ENCODE results near the gene RASSF9. TPM values are rescaled to one million over a fixed set of nuclear protein-coding genes. Genes with fewer than 3 reads are reported as not detected.

RASSF9 gene
- total RNA-seq, 1 donor from 2014 or later: 0.68 TPM

- Histone ChIP-seq H3K9ac (ENCODE audit: low read length) (no peak overlapping the region), H3K4me2 (ENCODE audit: low read length) (peak overlapping the region; percentile 46), H3K9me3 (ENCODE audit: insufficient read depth, low read depth, low read length) (no peaks in the 10 kb centered on the region), H4K20me1 (ENCODE audit: insufficient read depth, low read length) (no peaks in the 10 kb centered on the region), H3K36me3 (ENCODE audit: insufficient read depth, low read length) (no peaks in the 10 kb centered on the region), H3K79me2 (ENCODE audit: insufficient read depth, low read length) (peaks cover 6% of the 10 kb centered on the region), H3K4me1 (ENCODE audit: insufficient read depth, low read length) (peaks cover 19% of the 10 kb centered on the region), H3K4me3 (ENCODE audit: insufficient read depth, low read depth, low read length) (no peak overlapping the region), H2AFZ (ENCODE audit: low read depth, low read length) (no peak overlapping the region), H3K27ac (ENCODE audit: low read depth, low read length) (peak overlapping the region; percentile 53), H3K27me3 (ENCODE audit: insufficient read depth, low read length) (no peaks in the 10 kb centered on the region)
- FAIRE-seq (peak; percentile 99), DNase-seq (ENCODE audit: low read depth) (peak; percentile 89)
- Mint-ChIP-seq H3K27ac (ENCODE audit: unreplicated experiment) (peak overlapping the region; percentile 43), H3K4me1 (ENCODE audit: low read depth, unreplicated experiment) (peaks cover 26% of the 10 kb centered on the region), H3K9me3 (ENCODE audit: unreplicated experiment) (no peaks in the 10 kb centered on the region), H3K36me3 (ENCODE audit: low read depth, unreplicated experiment) (no peaks in the 10 kb centered on the region), H3K4me3 (ENCODE audit: unreplicated experiment) (no peak overlapping the region), H3K27me3 (ENCODE audit: low read depth, unreplicated experiment) (no peaks in the 10 kb centered on the region)
- TF ChIP-seq, protein P1, sequence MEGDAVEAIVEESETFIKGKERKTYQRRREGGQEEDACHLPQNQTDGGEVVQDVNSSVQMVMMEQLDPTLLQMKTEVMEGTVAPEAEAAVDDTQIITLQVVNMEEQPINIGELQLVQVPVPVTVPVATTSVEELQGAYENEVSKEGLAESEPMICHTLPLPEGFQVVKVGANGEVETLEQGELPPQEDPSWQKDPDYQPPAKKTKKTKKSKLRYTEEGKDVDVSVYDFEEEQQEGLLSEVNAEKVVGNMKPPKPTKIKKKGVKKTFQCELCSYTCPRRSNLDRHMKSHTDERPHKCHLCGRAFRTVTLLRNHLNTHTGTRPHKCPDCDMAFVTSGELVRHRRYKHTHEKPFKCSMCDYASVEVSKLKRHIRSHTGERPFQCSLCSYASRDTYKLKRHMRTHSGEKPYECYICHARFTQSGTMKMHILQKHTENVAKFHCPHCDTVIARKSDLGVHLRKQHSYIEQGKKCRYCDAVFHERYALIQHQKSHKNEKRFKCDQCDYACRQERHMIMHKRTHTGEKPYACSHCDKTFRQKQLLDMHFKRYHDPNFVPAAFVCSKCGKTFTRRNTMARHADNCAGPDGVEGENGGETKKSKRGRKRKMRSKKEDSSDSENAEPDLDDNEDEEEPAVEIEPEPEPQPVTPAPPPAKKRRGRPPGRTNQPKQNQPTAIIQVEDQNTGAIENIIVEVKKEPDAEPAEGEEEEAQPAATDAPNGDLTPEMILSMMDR (IDR thresholded peaks at IDR 0.05; ENCODE audit: insufficient read depth, low read depth, low read length): no peak
- TF ChIP-seq EZH2 (IDR thresholded peaks at IDR 0.05; ENCODE audit: insufficient read depth, low read length): no peak
These were observed 12.6 kb downstream of the RASSF9 start for GRCh38 chr12:85823436-85824180.

DNA sequence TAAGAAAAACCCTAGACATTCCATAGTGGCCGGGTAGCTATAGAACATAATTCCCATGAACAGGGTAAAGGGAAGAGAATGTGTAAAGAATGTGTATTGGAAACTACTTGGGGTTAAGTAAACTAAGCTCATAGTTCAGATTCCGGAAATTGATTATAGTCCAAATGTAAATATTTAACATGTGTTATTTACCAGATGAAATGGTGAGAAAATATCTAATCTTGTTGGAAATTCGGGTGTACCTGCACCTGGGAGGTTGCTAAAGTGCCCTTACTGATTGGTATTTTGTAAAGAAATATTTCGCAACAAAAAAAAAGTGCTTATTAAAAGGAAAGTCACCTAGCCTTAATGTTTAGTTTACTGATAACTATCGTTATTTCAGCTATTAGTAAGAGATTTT lies 14.4 kb downstream of the RASSF9 start:
- H3K27me3 Mint-ChIP-seq (ENCODE audit: low read depth, unreplicated experiment): no peaks in the 10 kb centered on the region
- H3K4me1 ChIP-seq (ENCODE audit: insufficient read depth, low read length): peaks cover 19% of the 10 kb centered on the region
- peaks cover 22% of the 10 kb centered on the region for H3K4me1 Mint-ChIP-seq (ENCODE audit: low read depth, unreplicated experiment)
- no peaks in the 10 kb centered on the region for H3K79me2 ChIP-seq (ENCODE audit: insufficient read depth, low read length)
- no peak overlapping the region for H3K27ac ChIP-seq (ENCODE audit: low read depth, low read length)
- no peak overlapping the region for H3K4me3 ChIP-seq (ENCODE audit: insufficient read depth, low read depth, low read length)
- no peak overlapping the region for H3K4me3 Mint-ChIP-seq (ENCODE audit: unreplicated experiment)
- no peaks in the 10 kb centered on the region for H4K20me1 ChIP-seq (ENCODE audit: insufficient read depth, low read length)
- H3K9me3 Mint-ChIP-seq (ENCODE audit: unreplicated experiment): no peaks in the 10 kb centered on the region
- no peak for FAIRE-seq
- no peak overlapping the region for H2AFZ ChIP-seq (ENCODE audit: low read depth, low read length)
- no peak overlapping the region for H3K4me2 ChIP-seq (ENCODE audit: low read length)
- no peak overlapping the region for H3K9ac ChIP-seq (ENCODE audit: low read length)
- H3K27ac Mint-ChIP-seq (ENCODE audit: unreplicated experiment): peak overlapping the region; percentile 27
- H3K36me3 Mint-ChIP-seq (ENCODE audit: low read depth, unreplicated experiment): no peaks in the 10 kb centered on the region
- no peak for TF ChIP-seq EZH2 (IDR thresholded peaks at IDR 0.05; ENCODE audit: insufficient read depth, low read length)
- TF ChIP-seq, protein P1 (IDR thresholded peaks at IDR 0.05; ENCODE audit: insufficient read depth, low read depth, low read length): no peak
- no peak for DNase-seq (ENCODE audit: low read depth)
- H3K27me3 ChIP-seq (ENCODE audit: insufficient read depth, low read length): no peaks in the 10 kb centered on the region
- no peaks in the 10 kb centered on the region for H3K9me3 ChIP-seq (ENCODE audit: insufficient read depth, low read depth, low read length)
- no peaks in the 10 kb centered on the region for H3K36me3 ChIP-seq (ENCODE audit: insufficient read depth, low read length)

DNA sequence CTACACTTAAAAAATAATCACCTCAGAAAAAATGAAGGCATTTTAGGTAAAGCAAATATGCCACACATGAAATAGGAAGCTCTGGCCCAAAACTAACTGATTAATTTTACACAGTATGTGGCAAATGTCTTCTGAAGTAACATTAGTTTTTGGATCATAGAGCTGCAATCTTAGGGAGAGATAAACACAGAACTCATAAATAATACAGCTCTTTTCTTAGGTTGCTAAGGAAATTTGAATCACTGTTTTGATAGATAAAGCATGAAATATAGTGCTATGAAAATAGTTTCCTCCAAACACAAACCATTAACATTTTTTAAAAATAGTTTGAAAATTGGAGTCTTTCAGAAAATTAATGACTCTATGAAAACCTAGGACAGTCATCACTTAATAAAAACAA lies 15.0 kb downstream of the RASSF9 start:
- FAIRE-seq (no peak), DNase-seq (ENCODE audit: low read depth) (no peak)
- Histone ChIP-seq H3K79me2 (ENCODE audit: insufficient read depth, low read length) (no peaks in the 10 kb centered on the region), H4K20me1 (ENCODE audit: insufficient read depth, low read length) (no peaks in the 10 kb centered on the region), H3K9me3 (ENCODE audit: insufficient read depth, low read depth, low read length) (no peaks in the 10 kb centered on the region), H2AFZ (ENCODE audit: low read depth, low read length) (no peak overlapping the region), H3K9ac (ENCODE audit: low read length) (no peak overlapping the region), H3K4me2 (ENCODE audit: low read length) (no peak overlapping the region), H3K27ac (ENCODE audit: low read depth, low read length) (no peak overlapping the region), H3K27me3 (ENCODE audit: insufficient read depth, low read length) (no peaks in the 10 kb centered on the region), H3K36me3 (ENCODE audit: insufficient read depth, low read length) (no peaks in the 10 kb centered on the region), H3K4me3 (ENCODE audit: insufficient read depth, low read depth, low read length) (no peak overlapping the region), H3K4me1 (ENCODE audit: insufficient read depth, low read length) (peaks cover 19% of the 10 kb centered on the region)
- Mint-ChIP-seq H3K27me3 (ENCODE audit: low read depth, unreplicated experiment) (no peaks in the 10 kb centered on the region), H3K4me3 (ENCODE audit: unreplicated experiment) (no peak overlapping the region), H3K27ac (ENCODE audit: unreplicated experiment) (no peak overlapping the region), H3K36me3 (ENCODE audit: low read depth, unreplicated experiment) (no peaks in the 10 kb centered on the region), H3K9me3 (ENCODE audit: unreplicated experiment) (no peaks in the 10 kb centered on the region), H3K4me1 (ENCODE audit: low read depth, unreplicated experiment) (peaks cover 22% of the 10 kb centered on the region)
- TF ChIP-seq EZH2 (IDR thresholded peaks at IDR 0.05; ENCODE audit: insufficient read depth, low read length): no peak
- TF ChIP-seq, protein P1 (IDR thresholded peaks at IDR 0.05; ENCODE audit: insufficient read depth, low read depth, low read length): no peak
